ENCODE measurements around the gene EHMT1. TPM values are rescaled to one million over a fixed set of nuclear protein-coding genes. Genes with fewer than 3 reads are reported as not detected.
A peak's percentile ranks its signal among the peaks of the same experiment; 100 is the strongest.

Gene EHMT1
- total and polyA plus RNA-seq, 2 of the 13 experiments (the other 11 are each of a cell fraction or from before 2014, with no cell fraction given) = 23.0 to 27.1 TPM

DNA sequence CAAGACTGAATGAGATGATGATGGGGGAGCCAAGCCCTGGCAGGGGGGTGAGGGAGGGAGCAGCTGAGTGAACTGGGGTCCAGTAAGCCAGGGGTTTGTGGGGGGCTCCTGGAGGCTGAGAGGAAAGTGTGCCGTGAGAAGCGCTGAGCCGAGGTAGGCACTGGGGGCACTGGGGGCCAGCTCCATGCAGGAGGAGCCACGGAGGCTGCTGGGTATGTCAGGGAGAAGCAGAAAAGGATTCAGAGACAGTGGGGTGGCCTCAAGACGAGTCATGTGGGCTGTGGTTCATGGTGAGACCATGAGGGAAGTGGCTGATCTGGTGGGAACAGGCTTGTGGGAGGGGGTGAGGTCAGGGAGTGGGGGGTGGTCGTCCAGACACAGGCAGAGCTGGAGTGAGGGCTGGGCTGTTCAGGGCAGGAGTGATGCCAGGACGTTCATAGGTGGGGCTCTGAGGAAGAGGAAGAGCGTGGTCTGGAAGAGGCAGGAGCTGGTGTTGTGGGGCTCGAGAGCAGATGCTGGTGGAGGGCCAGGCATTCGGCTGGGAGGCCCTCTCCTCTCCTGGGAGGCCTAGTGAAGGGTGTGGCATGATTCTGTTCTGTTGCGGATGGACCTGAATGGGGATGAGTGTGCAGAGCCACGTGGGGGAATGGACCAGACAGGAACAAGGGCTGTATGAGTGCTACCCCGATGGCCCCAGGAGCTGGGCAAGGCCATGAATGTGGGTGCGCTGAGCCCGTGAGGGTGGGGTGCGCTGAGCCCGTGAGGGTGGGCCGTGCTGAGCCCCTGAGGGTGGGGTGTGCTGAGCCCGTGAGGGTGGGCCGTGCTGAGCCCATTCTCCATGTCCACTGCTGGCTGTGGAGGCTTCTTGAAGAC is 166.1 kb downstream of the EHMT1 start:
- DNase-seq (ENCODE audit: low spot score) (no peak), FAIRE-seq (no peak), ATAC-seq (no peak)
- POLR2A ChIA-PET = no interaction called here
- Histone ChIP-seq H3K4me3 (replicated peaks in 1 of 3; ENCODE audit: insufficient read depth in 1 of 3, low read depth in 2 of 3, low read length in 3 of 3) (no peak overlapping the region), H2AFZ (ENCODE audit: low read length) (no peak overlapping the region), H3K27ac (ENCODE audit: extremely low read length, insufficient read depth, low read length) (peak overlapping the region; percentile 61), H3K27me3 (ENCODE audit: control insufficient read depth in 1 of 2, insufficient read depth in 2 of 2, low read length in 2 of 2) (no peaks in the 10 kb centered on the region), H3K36me3 (replicated peaks in 1 of 2; ENCODE audit: control insufficient read depth in 1 of 2, insufficient read depth in 2 of 2, low read length in 2 of 2) (peaks cover 13 to 23% of the 10 kb centered on the region in 2 experiments), H3K79me2 (ENCODE audit: insufficient read depth, low read length) (peaks cover 2% of the 10 kb centered on the region), H3K9ac (ENCODE audit: insufficient read depth, low read depth, low read length) (no peak overlapping the region), H3K4me1 (ENCODE audit: insufficient read depth, low read length) (peaks cover 53% of the 10 kb centered on the region), H4K20me1 (ENCODE audit: insufficient read depth, low read length) (no peaks in the 10 kb centered on the region), H3K4me2 (ENCODE audit: low read depth, low read length) (peak overlapping the region; percentile 38), H3K9me3 (ENCODE audit: low read length) (no peaks in the 10 kb centered on the region)
- CTCF ChIA-PET (ENCODE audit: low intra/inter-chr PET ratio, low total read pairs) = no interaction called here
- WGBS (ENCODE audit: low lambda C conversion rate) = 82% methylated on average over 14 of the region's 20 CpGs
- intact Hi-C loops (cut with micrococcal nuclease; ENCODE audit: unreplicated experiment) (loop anchor here (5.0 kb wide), 1 partner anchor 113 kb away; no protein-coding TSS in a partner anchor), in situ Hi-C loops (cut with HindIII; ENCODE audit: extremely low pct_ligation_motif_present, low pct_unique_long_range_greater_than_20kb) (no loop called here)
- no TSS peak for BruUV-seq (replicated peaks)
- TF ChIP-seq NR3C1 (CRISPR knock-in tag; IDR thresholded peaks at IDR 0.05) = no peak
- no peak for TF ChIP-seq ZNF775 (CRISPR knock-in tag; IDR thresholded peaks at IDR 0.05; ENCODE audit: borderline replicate concordance)
- no peak for TF ChIP-seq ZNF468 (CRISPR knock-in tag; IDR thresholded peaks at IDR 0.05)
- TF ChIP-seq MZF1 (CRISPR knock-in tag; IDR thresholded peaks at IDR 0.05; ENCODE audit: borderline replicate concordance) = no peak

DNA sequence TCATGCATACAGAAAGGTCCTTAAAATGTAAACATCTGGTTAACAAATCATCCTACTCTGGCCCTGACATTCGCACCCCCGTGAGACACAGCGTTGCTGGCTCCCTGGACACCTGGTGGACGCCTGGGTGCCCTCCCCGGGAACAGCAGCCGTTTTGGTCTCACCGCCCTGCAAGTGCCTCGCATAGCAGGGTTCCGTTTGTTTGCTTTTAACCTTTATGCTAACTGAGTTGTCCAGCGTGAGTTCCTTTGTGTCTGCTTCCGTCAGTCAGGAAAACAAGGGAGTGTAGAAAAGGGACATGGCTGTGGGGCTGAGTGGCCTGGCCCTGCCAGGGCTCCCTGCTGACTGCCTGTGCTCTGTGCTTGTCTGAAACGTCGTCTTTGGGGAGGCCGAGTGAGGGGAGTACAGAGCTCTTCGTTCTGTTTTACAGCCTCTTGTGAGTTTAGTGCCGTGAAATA is 166.9 kb downstream of the EHMT1 start:
- intact Hi-C loops (cut with micrococcal nuclease; ENCODE audit: unreplicated experiment) (loop anchor here (5.0 kb wide), 1 partner anchor 113 kb away; no protein-coding TSS in a partner anchor), in situ Hi-C loops (cut with HindIII; ENCODE audit: extremely low pct_ligation_motif_present, low pct_unique_long_range_greater_than_20kb) (no loop called here)
- peak; percentile 84 for ATAC-seq
- POLR2A ChIA-PET = no interaction called here
- Histone ChIP-seq H3K4me3 (replicated peaks in 1 of 3; ENCODE audit: insufficient read depth in 1 of 3, low read depth in 2 of 3, low read length in 3 of 3) (no peak overlapping the region), H3K9ac (ENCODE audit: insufficient read depth, low read depth, low read length) (peak overlapping the region; percentile 35), H3K9me3 (ENCODE audit: low read length) (no peaks in the 10 kb centered on the region), H3K4me2 (ENCODE audit: low read depth, low read length) (peak overlapping the region; percentile 38), H3K27me3 (ENCODE audit: control insufficient read depth in 1 of 2, insufficient read depth in 2 of 2, low read length in 2 of 2) (no peaks in the 10 kb centered on the region), H3K27ac (ENCODE audit: extremely low read length, insufficient read depth, low read length) (peak overlapping the region; percentile 61), H4K20me1 (ENCODE audit: insufficient read depth, low read length) (no peaks in the 10 kb centered on the region), H3K79me2 (ENCODE audit: insufficient read depth, low read length) (peaks cover 2% of the 10 kb centered on the region), H3K36me3 (replicated peaks in 1 of 2; ENCODE audit: control insufficient read depth in 1 of 2, insufficient read depth in 2 of 2, low read length in 2 of 2) (peaks cover 13 to 25% of the 10 kb centered on the region in 2 experiments), H3K4me1 (ENCODE audit: insufficient read depth, low read length) (peaks cover 62% of the 10 kb centered on the region), H2AFZ (ENCODE audit: low read length) (no peak overlapping the region)
- FAIRE-seq = peak; percentile 83
- CTCF ChIA-PET (ENCODE audit: low intra/inter-chr PET ratio, low total read pairs) = no interaction called here
- 5% methylated on average over 15 of the region's 16 CpGs for WGBS (ENCODE audit: low lambda C conversion rate)
- BruUV-seq (replicated peaks) = no TSS peak
- DNase-seq (ENCODE audit: low spot score) = peak; percentile 87
- TF ChIP-seq HNF4A (CRISPR knock-in tag; IDR thresholded peaks at IDR 0.05) (peak; percentile 39), SRY (CRISPR knock-in tag; IDR thresholded peaks at IDR 0.05) (no peak), ZNF878 (CRISPR knock-in tag; IDR thresholded peaks at IDR 0.05) (0 out of 2 replicates have a peak, but pooled peaks have one; percentile 61), FOXK2 (IDR thresholded peaks at IDR 0.05) (no peak), FOXM1 (CRISPR knock-in tag; IDR thresholded peaks at IDR 0.05) (no peak), DNMT1 (CRISPR knock-in tag; IDR thresholded peaks at IDR 0.05) (no peak; the same call in 1 of the 2 replicates), SRSF9 (IDR thresholded peaks at IDR 0.05; ENCODE audit: borderline replicate concordance, insufficient read depth, low read depth, low read length, poor library complexity, severe bottlenecking) (no peak), ZFP1 (CRISPR knock-in tag; IDR thresholded peaks at IDR 0.05) (no peak)
- TF ChIP-seq, protein P1, sequence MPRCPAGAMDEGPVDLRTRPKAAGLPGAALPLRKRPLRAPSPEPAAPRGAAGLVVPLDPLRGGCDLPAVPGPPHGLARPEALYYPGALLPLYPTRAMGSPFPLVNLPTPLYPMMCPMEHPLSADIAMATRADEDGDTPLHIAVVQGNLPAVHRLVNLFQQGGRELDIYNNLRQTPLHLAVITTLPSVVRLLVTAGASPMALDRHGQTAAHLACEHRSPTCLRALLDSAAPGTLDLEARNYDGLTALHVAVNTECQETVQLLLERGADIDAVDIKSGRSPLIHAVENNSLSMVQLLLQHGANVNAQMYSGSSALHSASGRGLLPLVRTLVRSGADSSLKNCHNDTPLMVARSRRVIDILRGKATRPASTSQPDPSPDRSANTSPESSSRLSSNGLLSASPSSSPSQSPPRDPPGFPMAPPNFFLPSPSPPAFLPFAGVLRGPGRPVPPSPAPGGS (CRISPR knock-in tag; IDR thresholded peaks at IDR 0.05) = no peak
- TF ChIP-seq, protein P2, sequence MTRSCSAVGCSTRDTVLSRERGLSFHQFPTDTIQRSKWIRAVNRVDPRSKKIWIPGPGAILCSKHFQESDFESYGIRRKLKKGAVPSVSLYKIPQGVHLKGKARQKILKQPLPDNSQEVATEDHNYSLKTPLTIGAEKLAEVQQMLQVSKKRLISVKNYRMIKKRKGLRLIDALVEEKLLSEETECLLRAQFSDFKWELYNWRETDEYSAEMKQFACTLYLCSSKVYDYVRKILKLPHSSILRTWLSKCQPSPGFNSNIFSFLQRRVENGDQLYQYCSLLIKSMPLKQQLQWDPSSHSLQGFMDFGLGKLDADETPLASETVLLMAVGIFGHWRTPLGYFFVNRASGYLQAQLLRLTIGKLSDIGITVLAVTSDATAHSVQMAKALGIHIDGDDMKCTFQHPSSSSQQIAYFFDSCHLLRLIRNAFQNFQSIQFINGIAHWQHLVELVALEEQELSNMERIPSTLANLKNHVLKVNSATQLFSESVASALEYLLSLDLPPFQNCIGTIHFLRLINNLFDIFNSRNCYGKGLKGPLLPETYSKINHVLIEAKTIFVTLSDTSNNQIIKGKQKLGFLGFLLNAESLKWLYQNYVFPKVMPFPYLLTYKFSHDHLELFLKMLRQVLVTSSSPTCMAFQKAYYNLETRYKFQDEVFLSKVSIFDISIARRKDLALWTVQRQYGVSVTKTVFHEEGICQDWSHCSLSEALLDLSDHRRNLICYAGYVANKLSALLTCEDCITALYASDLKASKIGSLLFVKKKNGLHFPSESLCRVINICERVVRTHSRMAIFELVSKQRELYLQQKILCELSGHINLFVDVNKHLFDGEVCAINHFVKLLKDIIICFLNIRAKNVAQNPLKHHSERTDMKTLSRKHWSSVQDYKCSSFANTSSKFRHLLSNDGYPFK (CRISPR knock-in tag; IDR thresholded peaks at IDR 0.05; ENCODE audit: borderline replicate concordance) = no peak

Measured in HepG2 (cell line).